ENCODE data around the gene LNX2. TPM values are rescaled to one million over a fixed set of nuclear protein-coding genes. Genes with fewer than 3 reads are reported as not detected.

Gene LNX2
- total RNA-seq, 1 donor from 2014 or later: 15.8 TPM

DNA sequence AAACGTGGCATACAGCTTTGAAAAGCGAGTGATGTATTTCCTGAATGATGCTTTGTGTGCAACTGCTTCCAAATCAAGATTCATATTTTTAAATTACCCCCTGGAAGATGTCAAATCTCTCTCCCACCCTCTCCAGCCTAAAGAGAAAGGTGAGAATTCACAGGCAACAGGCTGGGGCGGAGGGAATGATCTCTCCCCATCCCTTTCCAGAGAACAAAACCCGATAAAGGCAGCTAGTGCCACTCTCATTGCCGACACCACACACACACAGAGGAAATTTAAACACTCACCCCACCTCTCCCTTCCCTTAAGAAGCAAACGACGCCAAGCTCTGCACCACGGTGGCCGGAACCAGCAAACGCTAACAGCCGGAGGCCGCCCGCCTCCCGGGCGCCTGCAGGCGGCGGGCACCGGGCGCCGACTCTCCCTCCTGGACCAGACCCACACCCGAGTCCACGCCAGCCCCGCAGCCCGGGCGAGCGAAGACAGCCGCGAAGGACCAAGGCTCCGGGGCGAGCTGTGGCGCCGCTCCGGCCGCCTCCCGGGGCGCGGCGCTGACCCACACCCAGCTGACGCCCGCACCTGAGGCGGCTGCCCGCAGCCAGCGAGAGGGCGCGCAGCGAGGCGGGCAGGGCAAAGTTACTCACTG lies 477 bp downstream of the LNX2 start:
- intact Hi-C loops (cut with DNase I): loop anchor here (1.0 to 5.0 kb wide), 3 partner anchors 88 to 193 kb away; partner anchors contain the start of gene MTIF3

DNA sequence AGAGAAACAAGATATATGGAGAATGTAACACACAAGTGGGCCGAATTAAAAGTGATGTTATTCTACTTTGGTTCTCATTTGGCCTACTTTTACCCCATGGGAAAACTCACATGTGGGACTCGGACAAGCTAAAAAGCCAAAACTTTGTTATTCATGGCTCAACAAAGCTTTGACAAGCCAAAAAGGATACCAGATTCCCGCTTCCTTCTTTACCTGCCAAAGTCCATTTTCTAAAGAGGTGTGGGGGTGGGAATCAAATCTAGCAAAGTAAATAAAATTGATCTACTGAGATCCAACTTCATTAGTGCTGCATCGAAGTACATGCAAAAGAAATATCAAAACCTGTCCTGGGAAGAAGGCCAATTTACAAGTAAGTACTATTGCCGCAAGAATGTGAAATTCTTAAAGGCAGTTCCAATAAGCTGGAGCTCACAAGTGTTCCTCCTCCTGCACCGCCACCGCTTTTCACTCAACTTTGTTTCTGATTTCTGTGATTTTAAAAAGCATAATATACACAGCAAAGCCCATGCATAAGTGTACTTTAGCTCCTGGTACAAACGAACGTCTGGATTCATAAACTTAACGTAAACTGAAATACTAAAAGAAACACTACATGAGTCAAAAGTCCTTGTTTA lies 1.1 kb downstream of the LNX2 start:
- intact Hi-C loops (cut with DNase I): no loop called here
- no peak for DNase-seq (ENCODE audit: low spot score)

More for the DNA sequence above, 477 bp downstream of the LNX2 start:
- peak; percentile 77 for DNase-seq (ENCODE audit: low spot score)

DNA sequence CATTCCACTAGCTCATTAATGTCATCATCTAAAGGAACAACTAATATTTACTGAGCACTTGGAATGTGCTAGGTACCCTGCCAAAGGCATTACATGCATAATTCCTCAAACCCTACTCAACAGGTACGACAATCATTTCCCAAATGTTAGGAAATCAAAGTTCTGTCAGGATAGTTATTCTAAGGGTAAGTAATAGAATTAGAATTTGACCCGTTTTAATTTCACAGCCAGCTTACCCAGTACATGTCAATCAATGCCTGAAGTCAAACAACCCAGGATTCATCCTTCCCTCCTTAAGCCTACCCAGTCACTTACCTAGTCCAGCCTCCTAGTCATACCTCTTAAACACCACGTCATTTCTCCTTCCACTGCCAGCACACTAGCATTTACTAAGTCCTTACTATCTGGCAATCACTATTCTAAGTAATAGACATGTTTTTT lies 2.4 kb downstream of the LNX2 start:
- intact Hi-C loops (cut with DNase I): no loop called here
- DNase-seq (ENCODE audit: low spot score): no peak

DNA sequence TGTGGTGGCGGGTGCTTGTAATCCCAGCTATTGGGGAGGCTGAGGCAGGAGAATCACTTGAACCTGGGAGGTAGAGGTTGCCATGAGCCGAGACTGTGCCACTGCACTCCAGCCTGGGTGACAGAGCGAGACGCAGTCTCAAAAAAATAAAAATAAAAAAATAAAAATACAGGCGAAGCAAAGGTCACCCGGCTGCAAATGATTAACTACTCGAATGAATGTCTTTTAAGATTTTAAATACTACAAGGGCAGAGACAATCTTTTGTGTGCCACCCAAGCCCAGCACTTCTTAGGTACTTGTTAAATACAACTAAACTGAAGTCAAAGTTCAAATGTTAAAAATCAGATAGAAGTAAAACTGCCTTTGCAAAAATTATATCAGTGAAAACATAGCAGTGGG lies 6.7 kb downstream of the LNX2 start:
- intact Hi-C loops (cut with DNase I): no loop called here
- no peak for DNase-seq (ENCODE audit: low spot score)

GRCh38 chr13:27607125-27607524 lies 13.2 kb downstream of the LNX2 start:
- DNase-seq (ENCODE audit: low spot score): no peak
- intact Hi-C loops (cut with DNase I): no loop called here

- intact Hi-C loops (cut with DNase I): no loop called here
Observed at GRCh38 chr13:27605610-27606200, 14.6 kb downstream of the LNX2 start.

GRCh38 chr13:27605099-27605498 lies 15.2 kb downstream of the LNX2 start:
- no peak for DNase-seq (ENCODE audit: low spot score)
- intact Hi-C loops (cut with DNase I): no loop called here

More at GRCh38 chr13:27605610-27606200, 14.6 kb downstream of the LNX2 start:
- DNase-seq (ENCODE audit: low spot score): no peak

- intact Hi-C loops (cut with DNase I): no loop called here
Observed at GRCh38 chr13:27601803-27602202, 18.5 kb downstream of the LNX2 start.

DNA sequence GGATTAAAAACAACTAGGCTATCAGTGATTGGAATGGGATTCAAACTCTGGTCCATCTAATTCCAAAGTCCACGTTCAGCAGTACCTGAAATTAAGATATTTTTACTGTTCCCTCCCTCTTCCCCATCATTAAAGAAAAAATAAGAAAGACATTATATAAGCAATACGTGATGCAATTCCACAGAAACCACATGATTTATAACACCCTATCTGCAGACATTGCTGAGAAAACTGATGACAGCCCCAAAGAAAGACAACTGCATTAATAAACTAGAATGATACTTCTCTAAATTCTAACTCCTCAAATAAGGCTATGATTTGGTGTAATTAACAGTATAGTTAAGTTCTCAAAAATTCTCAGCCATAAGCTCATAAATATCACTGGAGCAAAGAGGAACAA lies 19.1 kb downstream of the LNX2 start:
- intact Hi-C loops (cut with DNase I): no loop called here
- DNase-seq (ENCODE audit: low spot score): no peak

More at GRCh38 chr13:27601803-27602202, 18.5 kb downstream of the LNX2 start:
- no peak for DNase-seq (ENCODE audit: low spot score)

DNA sequence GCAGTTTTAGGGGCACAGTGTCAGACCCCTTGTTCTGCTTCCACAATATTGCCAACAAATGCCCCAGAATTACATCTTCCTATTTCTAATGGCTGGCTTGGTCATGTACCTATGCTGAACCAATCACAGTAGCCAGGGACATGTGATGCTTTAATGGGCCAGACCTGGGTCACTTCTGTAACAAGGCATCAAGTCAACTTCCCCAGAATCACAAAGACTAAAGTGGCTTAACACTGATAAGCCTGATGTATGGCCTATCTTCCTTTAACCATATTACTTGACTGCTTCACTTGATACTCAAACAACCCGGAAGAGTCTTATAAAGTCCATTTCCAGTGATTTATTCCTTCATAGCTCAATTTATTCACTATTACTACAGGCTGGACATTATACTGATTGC lies 19.6 kb downstream of the LNX2 start:
- intact Hi-C loops (cut with DNase I): no loop called here
- DNase-seq (ENCODE audit: low spot score): no peak

- DNase-seq (ENCODE audit: low spot score): no peak
- intact Hi-C loops (cut with DNase I): no loop called here
Observed at GRCh38 chr13:27599845-27600553, 20.3 kb downstream of the LNX2 start.

- no peak for DNase-seq (ENCODE audit: low spot score)
- intact Hi-C loops (cut with DNase I): no loop called here
Observed at GRCh38 chr13:27599096-27599495, 21.2 kb downstream of the LNX2 start.

GRCh38 chr13:27595055-27595811 lies 25.1 kb downstream of the LNX2 start:
- no peak for DNase-seq (ENCODE audit: low spot score)
- intact Hi-C loops (cut with DNase I): no loop called here

DNA sequence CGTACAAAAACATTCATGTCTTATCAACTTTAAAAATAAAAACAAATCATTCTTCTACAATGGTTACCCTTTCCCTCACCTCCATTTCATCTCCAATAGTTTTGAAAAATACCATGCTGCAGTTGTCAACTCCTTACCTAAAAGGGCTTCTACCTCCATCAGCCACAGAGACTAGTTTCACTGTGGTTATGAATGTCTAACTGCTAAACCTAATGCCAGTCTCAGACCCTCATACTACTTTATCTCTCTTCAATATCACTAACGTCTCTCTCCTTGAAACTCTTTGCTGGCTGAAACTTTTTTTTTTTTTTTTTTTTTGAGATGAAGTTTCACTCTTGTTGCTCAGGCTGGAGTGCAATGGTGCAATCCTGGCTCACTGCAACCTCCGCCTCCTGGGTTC lies 27.1 kb downstream of the LNX2 start:
- intact Hi-C loops (cut with DNase I): no loop called here
- no peak for DNase-seq (ENCODE audit: low spot score)

- intact Hi-C loops (cut with DNase I): no loop called here
- DNase-seq (ENCODE audit: low spot score): no peak
Observed at GRCh38 chr13:27592865-27593264, 27.5 kb downstream of the LNX2 start.

DNA sequence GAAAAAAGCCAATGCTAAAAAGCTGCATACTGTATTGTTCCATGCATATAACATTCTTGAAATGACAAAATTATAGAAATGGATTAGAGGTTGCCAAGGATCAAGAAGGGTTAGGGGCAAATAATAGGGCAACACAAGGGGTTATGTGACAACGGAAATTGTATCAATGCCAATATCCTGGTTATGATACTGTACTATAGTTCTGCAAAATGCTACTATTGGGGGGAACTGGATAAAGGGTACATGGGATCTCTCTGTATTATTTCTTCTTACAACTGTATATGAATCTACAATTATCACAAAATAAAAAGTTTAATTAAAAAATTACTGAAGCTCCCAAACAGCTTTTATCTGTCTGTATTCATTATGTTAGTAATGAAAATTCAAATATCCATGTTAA lies 31.9 kb downstream of the LNX2 start:
- intact Hi-C loops (cut with DNase I): no loop called here
- DNase-seq (ENCODE audit: low spot score): no peak

DNA sequence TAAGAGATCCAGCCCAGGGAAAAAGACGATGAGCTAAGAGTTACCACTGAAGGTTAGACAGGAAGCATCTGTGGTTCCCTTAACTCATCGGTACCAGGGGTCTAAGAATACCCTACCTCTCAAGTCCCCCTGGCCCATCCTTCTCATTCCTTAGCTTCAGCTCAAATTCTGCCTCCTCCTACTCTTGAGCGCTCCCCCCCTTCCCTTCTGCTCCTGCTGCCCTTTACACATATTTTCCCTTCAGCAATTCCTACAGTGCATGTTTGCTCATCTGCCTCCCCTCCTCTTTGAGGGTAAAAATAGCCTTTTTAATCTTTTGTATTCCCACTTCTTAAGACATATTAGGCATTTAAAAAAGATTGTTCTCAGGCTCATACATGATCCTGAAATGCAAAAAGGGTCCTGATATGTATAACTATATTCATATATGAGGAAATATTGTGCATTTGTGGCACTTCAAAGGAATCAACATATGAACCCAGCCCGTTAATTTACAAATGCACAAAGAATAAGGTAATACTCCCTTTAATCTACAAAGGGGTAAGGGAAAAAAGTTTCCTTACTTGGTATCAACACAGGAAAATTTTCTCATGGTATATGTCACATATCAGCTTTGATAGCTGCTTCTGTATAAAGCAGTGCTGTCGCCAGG lies 33.1 kb downstream of the LNX2 start:
- no peak for DNase-seq (ENCODE audit: low spot score)
- intact Hi-C loops (cut with DNase I): no loop called here

DNA sequence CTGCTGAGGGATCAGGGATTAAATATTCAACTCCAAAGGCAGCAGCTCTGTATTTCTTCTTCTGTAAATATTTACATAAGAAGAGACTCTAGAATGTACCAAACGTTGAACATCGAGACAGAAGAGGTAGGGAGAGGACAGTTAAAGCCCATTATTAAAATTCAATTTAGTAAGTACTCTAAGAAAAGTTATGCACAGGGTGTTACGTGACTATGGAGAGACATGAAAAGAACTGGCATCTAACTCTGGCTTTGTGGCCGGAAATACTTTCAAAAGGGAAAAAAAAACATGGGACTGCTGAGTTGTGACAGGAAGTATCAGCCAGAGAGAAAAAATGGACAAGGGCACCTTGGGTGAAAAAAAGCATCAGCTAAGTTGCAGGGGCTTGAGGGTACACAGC lies 36.7 kb downstream of the LNX2 start:
- intact Hi-C loops (cut with DNase I): no loop called here
- DNase-seq (ENCODE audit: low spot score): no peak

Data from cardiac septum (tissue), 1 donor.